Ascending aorta (tissue), 2 donors: ENCODE data around the gene RAB1A. TPM values are rescaled to one million over a fixed set of nuclear protein-coding genes. Genes with fewer than 3 reads are reported as not detected.
A peak's percentile ranks its signal among the peaks of the same experiment; 100 is the strongest.

Experiments
- DNase-seq, 2 donors: peaks; one replicate each; pipeline ENCODE4 v3.0.0-alpha.2; 2019; ENCODE audit warnings: low spot score in 2 of 2
- H3K27ac ChIP-seq, 2 donors: fragments of 200-600 bp; sonication (generic); one replicate each; pipeline ENCODE4 v1.5.1; 2016 to 2017; ENCODE audit warnings: mild to moderate bottlenecking in 1 of 2
- H3K27me3 ChIP-seq: fragments of 200-600 bp; sonication (generic); one replicate; pipeline ENCODE4 v1.5.1; 2017
- H3K36me3 ChIP-seq, 2 donors: fragments of 200-600 bp; sonication (generic); one replicate each; pipeline ENCODE4 v1.5.1; 2016
- H3K4me1 ChIP-seq, 2 donors: fragments of 200-600 bp; sonication (generic); one replicate each; pipeline ENCODE4 v1.5.1; 2016 to 2017; ENCODE audit warnings: mild to moderate bottlenecking in 1 of 2
- H3K4me3 ChIP-seq, 2 donors: fragments of 200-600 bp; sonication (generic); one replicate each; pipeline ENCODE4 v1.5.1; 2016 to 2017; ENCODE audit warnings: mild to moderate bottlenecking in 1 of 2
- H3K9me3 ChIP-seq, 2 donors: fragments of 200-600 bp; sonication (generic); one replicate each; pipeline ENCODE4 v1.5.1; 2016
- CTCF ChIP-seq, 3 experiments: fragments of 200-600 bp in 2 of 3; fragments of 450-650 bp in 1 of 3; sonication (generic) in 2 of 3; IDR thresholded peaks; one replicate each; pipeline ENCODE4 v1.5.1; 2016 to 2019; ENCODE audit warnings: antibody characterized with exemption in 3 of 3, mild to moderate bottlenecking in 1 of 3, moderate library complexity in 1 of 3
- intact Hi-C: fragments of 100-400 bp; cut with DNase I; formaldehyde crosslinking; loops from one replicate; pipeline ENCODE4 v1.15.1; 2023
- total RNA-seq: library from RNA; depleted of rRNA; stranded (reverse); fragments of >200 nt; gene quantifications from one replicate; pipeline ENCODE4 v1.1.0, GENCODE V29; 2016

Gene RAB1A
- total RNA-seq, 1 donor from 2014 or later, result 56.4 TPM

GRCh38 chr2:65120990-65121693 lies 8.8 kb downstream of the RAB1A start:
- no peak for TF ChIP-seq CTCF (IDR thresholded peaks at IDR 0.05)
- Histone ChIP-seq H3K9me3 (no peaks in the 10 kb centered on the region), H3K4me3 (no peak overlapping the region), H3K4me1 (peaks cover 2 to 45% of the 10 kb centered on the region in 2 donors), H3K27me3 (no peaks in the 10 kb centered on the region), H3K27ac (peak overlapping the region in 1 of 2 donors; percentile 30), H3K36me3 (no peaks in the 10 kb centered on the region)
- no peak for DNase-seq
- intact Hi-C loops, result no loop called here

GRCh38 chr2:65116645-65117044 lies 13.3 kb downstream of the RAB1A start:
- H3K4me3 ChIP-seq, result no peak overlapping the region
- TF ChIP-seq CTCF (IDR thresholded peaks at IDR 0.05), result no peak
- H3K4me1 ChIP-seq, result peaks cover 2 to 53% of the 10 kb centered on the region in 2 donors
- intact Hi-C loops, result no loop called here
- H3K27me3 ChIP-seq, result no peaks in the 10 kb centered on the region
- H3K36me3 ChIP-seq, result no peaks in the 10 kb centered on the region
- H3K9me3 ChIP-seq, result no peaks in the 10 kb centered on the region
- no peak overlapping the region for H3K27ac ChIP-seq
- no peak for DNase-seq

GRCh38 chr2:65114921-65115320 lies 15.0 kb downstream of the RAB1A start:
- DNase-seq, result no peak
- H3K27ac ChIP-seq, result no peak overlapping the region
- peaks cover 0 to 41% of the 10 kb centered on the region in 2 donors for H3K4me1 ChIP-seq
- no peaks in the 10 kb centered on the region for H3K36me3 ChIP-seq
- H3K9me3 ChIP-seq, result no peaks in the 10 kb centered on the region
- no peak overlapping the region for H3K4me3 ChIP-seq
- no peaks in the 10 kb centered on the region for H3K27me3 ChIP-seq
- intact Hi-C loops, result no loop called here
- TF ChIP-seq CTCF (IDR thresholded peaks at IDR 0.05), result no peak

DNA sequence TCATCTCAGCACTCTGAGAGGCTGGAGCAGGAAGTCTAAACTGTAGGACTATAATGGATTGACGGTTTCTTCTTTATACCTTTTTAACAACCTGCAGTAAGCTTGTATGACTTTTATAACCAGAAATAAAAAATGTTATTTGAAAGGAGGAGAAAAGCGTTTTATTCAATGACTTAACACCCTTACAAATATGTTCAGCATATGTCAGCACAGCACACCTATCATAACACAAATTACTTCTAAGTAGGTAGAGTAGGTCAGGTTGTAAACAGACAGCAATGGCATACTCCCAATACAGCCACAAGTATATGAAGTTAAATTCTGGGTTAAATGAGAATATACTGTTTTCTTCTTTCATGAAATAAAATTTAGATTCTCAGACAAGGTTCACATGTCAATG lies 16.1 kb downstream of the RAB1A start:
- Histone ChIP-seq H3K36me3 (no peaks in the 10 kb centered on the region), H3K4me1 (peaks cover 0 to 35% of the 10 kb centered on the region in 2 donors)
- no peak for TF ChIP-seq CTCF (IDR thresholded peaks at IDR 0.05)

GRCh38 chr2:65113229-65113628 lies 16.7 kb downstream of the RAB1A start:
- H3K27ac ChIP-seq, result no peak overlapping the region
- no peak overlapping the region for H3K4me3 ChIP-seq
- DNase-seq, result no peak
- no peak for TF ChIP-seq CTCF (IDR thresholded peaks at IDR 0.05)
- H3K36me3 ChIP-seq, result no peaks in the 10 kb centered on the region
- intact Hi-C loops, result no loop called here
- H3K27me3 ChIP-seq, result no peaks in the 10 kb centered on the region
- H3K4me1 ChIP-seq, result peaks cover 0 to 30% of the 10 kb centered on the region in 2 donors
- no peaks in the 10 kb centered on the region for H3K9me3 ChIP-seq

More for the DNA sequence above, 16.1 kb downstream of the RAB1A start:
- Histone ChIP-seq H3K27me3 (no peaks in the 10 kb centered on the region), H3K27ac (no peak overlapping the region), H3K4me3 (no peak overlapping the region), H3K9me3 (no peaks in the 10 kb centered on the region)
- no peak for DNase-seq
- intact Hi-C loops, result no loop called here
